K562 (cell line): ENCODE measurements around the gene ZDHHC1.

Experiments
- POLR2A ChIP-seq: fragments of 450-650 bp; conservative IDR thresholded peaks from 2 replicates; pipeline ENCODE4 v1.6.1; 2016
- TSHZ1 ChIP-seq: fragments of 250-450 bp; sonication (Bioruptor Pico); IDR thresholded peaks from 2 replicates; pipeline ENCODE4 v1.4.0; 2020; ENCODE audit warnings: mild to moderate bottlenecking, moderate library complexity

- TF ChIP-seq POLR2A = no peak
- TF ChIP-seq TSHZ1 (CRISPR knock-in tag) = no peak
Observed at GRCh38 chr16:67386861-67387455, 29.3 kb downstream of the ZDHHC1 start.
